Activated T-cell treated with anti-CD3 and anti-CD28 coated beads for 24 hours (primary cell): ENCODE data around the gene ATP2B3.

Experiments used
- DNase-seq: peaks from one replicate; pipeline ENCODE4 v3.0.0-alpha.2; 2020; ENCODE audit warnings: low read depth

ATP2B3 gene

GRCh38 chrX:153509592-153509991 lies 7.8 kb upstream of the ATP2B3 start:
- DNase-seq = no peak

- no peak for DNase-seq
These were observed 7.1 kb upstream of the ATP2B3 start for GRCh38 chrX:153510383-153510782.

GRCh38 chrX:153511784-153512500 lies 5.5 kb upstream of the ATP2B3 start:
- no peak for DNase-seq

GRCh38 chrX:153512501-153512893 lies 4.9 kb upstream of the ATP2B3 start:
- DNase-seq = no peak

GRCh38 chrX:153513265-153513664 lies 4.2 kb upstream of the ATP2B3 start:
- DNase-seq = no peak

GRCh38 chrX:153514259-153514658 lies 3.2 kb upstream of the ATP2B3 start:
- no peak for DNase-seq

GRCh38 chrX:153515435-153515834 lies 2.0 kb upstream of the ATP2B3 start:
- DNase-seq = no peak

- DNase-seq = no peak
These were observed 1.4 kb upstream of the ATP2B3 start for GRCh38 chrX:153516073-153516472.

- DNase-seq = no peak
These were observed 748 bp downstream of the ATP2B3 start for GRCh38 chrX:153517946-153518834.

GRCh38 chrX:153519569-153520286 lies 2.3 kb downstream of the ATP2B3 start:
- DNase-seq = no peak

- DNase-seq = no peak
These were observed 3.0 kb downstream of the ATP2B3 start for GRCh38 chrX:153520287-153520917.

GRCh38 chrX:153521034-153521433 lies 3.6 kb downstream of the ATP2B3 start:
- no peak for DNase-seq

- DNase-seq = no peak
These were observed 4.8 kb downstream of the ATP2B3 start for GRCh38 chrX:153522259-153522658.

- DNase-seq = no peak
These were observed 5.8 kb downstream of the ATP2B3 start for GRCh38 chrX:153523269-153523668.

GRCh38 chrX:153524234-153524633 lies 6.8 kb downstream of the ATP2B3 start:
- DNase-seq = no peak

- no peak for DNase-seq
These were observed 8.0 kb downstream of the ATP2B3 start for GRCh38 chrX:153525451-153525850.

GRCh38 chrX:153526042-153526441 lies 8.6 kb downstream of the ATP2B3 start:
- DNase-seq = no peak

- no peak for DNase-seq
These were observed 9.4 kb downstream of the ATP2B3 start for GRCh38 chrX:153526801-153527200.

- DNase-seq = no peak
These were observed 9.8 kb downstream of the ATP2B3 start for GRCh38 chrX:153527208-153527607.

GRCh38 chrX:153530411-153531129 lies 13.1 kb downstream of the ATP2B3 start:
- no peak for DNase-seq

- DNase-seq = no peak
These were observed 15.6 kb downstream of the ATP2B3 start for GRCh38 chrX:153533091-153533490.

- DNase-seq = no peak
These were observed 19.6 kb downstream of the ATP2B3 start for GRCh38 chrX:153537080-153537479.
